HFFc6 (cell line): ENCODE measurements around the gene GPC1. TPM values are rescaled to one million over a fixed set of nuclear protein-coding genes. Genes with fewer than 3 reads are reported as not detected.

ENCODE experiments used
- DNase-seq: peaks from one replicate; pipeline ENCODE4 v3.0.0-alpha.2; 2018
- H3K27ac Mint-ChIP-seq: 2 replicates; pipeline ENCODE4 v1.8.0; 2020; ENCODE audit warnings: mild to moderate bottlenecking, mixed read lengths
- H3K27me3 Mint-ChIP-seq: 2 replicates; pipeline ENCODE4 v1.8.0; 2021; ENCODE audit warnings: mild to moderate bottlenecking, moderate library complexity, mixed read lengths; ENCODE audit not compliant: insufficient read depth
- H3K36me3 Mint-ChIP-seq: 2 replicates; pipeline ENCODE4 v1.8.0; 2021; ENCODE audit warnings: low read depth, mixed read lengths
- H3K4me1 Mint-ChIP-seq: 2 replicates; pipeline ENCODE4 v1.8.0; 2020; ENCODE audit warnings: low read depth, mixed read lengths
- H3K4me3 Mint-ChIP-seq: 2 replicates; pipeline ENCODE4 v1.8.0; 2020; ENCODE audit warnings: mild to moderate bottlenecking, moderate library complexity, mixed read lengths
- H3K9me3 Mint-ChIP-seq: 2 replicates; pipeline ENCODE4 v1.8.0; 2020; ENCODE audit warnings: mild to moderate bottlenecking, mixed read lengths
- microRNA-seq: library from miRNA; unstranded; fragments of <30 nt; microRNA quantifications from one replicate; pipeline ENCODE4, GENCODE V29; 2019
- total RNA-seq, 6 experiments: library from RNA; stranded (reverse); fragmentation: NEBNext Ultra II Directional; extraction: Animal tissue kit (Norgen Biotek cat#: 25700); gene quantifications; 2 replicates in 1 of 6; 3 replicates in 5 of 6; pipeline ENCODE4 v1.2.3, GENCODE V29; 2021
- TF ChIP-seq, protein P1 (sequence below): fragments of 200-600 bp; sonication (generic); IDR thresholded peaks from 2 replicates; pipeline ENCODE4 v1.5.0; 2021; ENCODE audit warnings: antibody characterized with exemption, mild to moderate bottlenecking

Gene GPC1
- total RNA-seq, 6 experiments from 2014 or later, result 315 to 403 (median 350) TPM

DNA sequence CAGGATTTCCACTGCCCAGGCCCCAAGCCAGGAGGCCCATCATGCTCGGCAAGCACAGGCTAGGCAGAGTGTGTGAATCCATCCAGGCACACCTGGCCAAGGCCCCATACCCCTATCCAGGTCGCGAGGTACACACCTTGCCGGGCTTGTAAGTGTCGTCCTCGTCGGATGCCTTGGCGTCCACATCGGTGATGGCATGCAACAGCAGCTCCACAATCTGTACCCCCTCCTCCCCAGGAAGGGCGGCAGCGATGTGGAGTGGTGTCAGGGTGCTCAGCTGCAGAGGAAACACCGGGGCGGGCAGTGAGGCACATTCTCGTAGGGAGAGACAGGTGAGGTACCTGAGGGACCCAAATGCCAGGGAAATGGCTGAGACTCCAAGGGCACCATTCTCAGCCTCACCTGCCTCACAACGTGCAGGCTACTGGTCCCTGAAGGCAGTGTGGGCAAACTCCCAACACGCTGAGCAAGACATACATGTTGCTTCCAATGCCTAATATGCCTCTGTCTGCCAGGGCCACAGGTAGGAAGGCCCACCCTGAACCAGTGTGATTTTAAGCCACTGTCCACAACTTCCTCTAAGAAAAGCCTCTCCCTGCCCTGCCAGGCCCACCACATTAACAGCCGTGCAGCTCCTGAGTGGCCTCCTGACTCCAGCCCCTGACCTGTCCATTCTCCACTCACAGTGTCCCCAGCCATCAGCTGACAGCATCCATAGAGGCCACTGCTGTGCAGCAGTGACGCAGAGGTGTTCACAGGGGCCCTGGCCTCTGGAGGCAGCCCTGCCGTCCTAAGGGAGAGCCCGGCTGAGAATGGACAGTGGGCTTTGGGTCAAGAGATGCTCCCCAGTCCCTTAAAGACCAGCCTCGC is 77.4 kb downstream of the GPC1 start:
- Mint-ChIP-seq H3K36me3 (no peaks in the 10 kb centered on the region), H3K4me3 (no peak overlapping the region), H3K27ac (no peak overlapping the region), H3K9me3 (no peaks in the 10 kb centered on the region), H3K27me3 (no peaks in the 10 kb centered on the region), H3K4me1 (peaks cover 12% of the 10 kb centered on the region)
- DNase-seq, result no peak
- TF ChIP-seq, protein P1, sequence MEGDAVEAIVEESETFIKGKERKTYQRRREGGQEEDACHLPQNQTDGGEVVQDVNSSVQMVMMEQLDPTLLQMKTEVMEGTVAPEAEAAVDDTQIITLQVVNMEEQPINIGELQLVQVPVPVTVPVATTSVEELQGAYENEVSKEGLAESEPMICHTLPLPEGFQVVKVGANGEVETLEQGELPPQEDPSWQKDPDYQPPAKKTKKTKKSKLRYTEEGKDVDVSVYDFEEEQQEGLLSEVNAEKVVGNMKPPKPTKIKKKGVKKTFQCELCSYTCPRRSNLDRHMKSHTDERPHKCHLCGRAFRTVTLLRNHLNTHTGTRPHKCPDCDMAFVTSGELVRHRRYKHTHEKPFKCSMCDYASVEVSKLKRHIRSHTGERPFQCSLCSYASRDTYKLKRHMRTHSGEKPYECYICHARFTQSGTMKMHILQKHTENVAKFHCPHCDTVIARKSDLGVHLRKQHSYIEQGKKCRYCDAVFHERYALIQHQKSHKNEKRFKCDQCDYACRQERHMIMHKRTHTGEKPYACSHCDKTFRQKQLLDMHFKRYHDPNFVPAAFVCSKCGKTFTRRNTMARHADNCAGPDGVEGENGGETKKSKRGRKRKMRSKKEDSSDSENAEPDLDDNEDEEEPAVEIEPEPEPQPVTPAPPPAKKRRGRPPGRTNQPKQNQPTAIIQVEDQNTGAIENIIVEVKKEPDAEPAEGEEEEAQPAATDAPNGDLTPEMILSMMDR, result no peak

DNA sequence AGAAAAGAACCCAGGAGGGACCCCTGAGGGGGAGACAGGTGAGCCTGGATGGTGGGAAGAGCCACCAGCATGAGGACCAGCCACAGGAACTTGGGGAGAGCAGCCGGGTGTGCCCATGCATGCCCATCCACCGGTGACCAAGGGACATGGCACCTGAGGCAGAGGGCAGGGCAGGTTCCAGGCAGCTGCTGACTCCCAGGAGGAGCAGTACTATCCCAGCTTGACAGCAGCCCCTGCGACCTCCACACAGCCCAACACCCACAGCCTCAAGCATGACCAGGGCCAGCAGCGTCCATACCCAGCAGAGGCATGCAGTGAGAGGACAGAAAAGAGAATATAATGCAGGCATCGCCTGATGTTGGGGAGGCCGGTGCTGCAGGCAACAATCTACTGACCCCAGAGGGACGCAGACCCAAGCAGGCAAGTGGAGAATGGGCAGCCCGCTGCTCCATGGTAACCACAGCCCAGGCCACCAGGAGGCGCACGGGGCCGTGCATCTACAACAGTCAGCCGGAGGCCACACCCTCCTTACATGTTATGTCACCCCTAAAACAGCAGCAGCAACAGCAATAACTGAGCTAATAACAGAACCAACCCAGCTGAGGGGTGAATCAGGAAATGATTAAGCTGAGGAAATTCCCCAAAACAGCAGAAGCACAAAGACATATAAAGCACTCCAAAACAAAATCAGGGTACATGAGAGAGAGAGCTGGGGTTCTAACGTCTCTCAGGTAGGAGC is 78.3 kb downstream of the GPC1 start:
- H3K4me3 Mint-ChIP-seq, result peak overlapping the region; percentile 58
- TF ChIP-seq, protein P1, result peak; percentile 95
- H3K27me3 Mint-ChIP-seq, result peaks cover 2% of the 10 kb centered on the region; the same call in 1 of the 2 replicates
- peak overlapping the region; percentile 76 for H3K27ac Mint-ChIP-seq
- H3K36me3 Mint-ChIP-seq, result no peaks in the 10 kb centered on the region
- DNase-seq, result peak; percentile 89
- peaks cover 13% of the 10 kb centered on the region for H3K4me1 Mint-ChIP-seq
- no peaks in the 10 kb centered on the region for H3K9me3 Mint-ChIP-seq

DNA sequence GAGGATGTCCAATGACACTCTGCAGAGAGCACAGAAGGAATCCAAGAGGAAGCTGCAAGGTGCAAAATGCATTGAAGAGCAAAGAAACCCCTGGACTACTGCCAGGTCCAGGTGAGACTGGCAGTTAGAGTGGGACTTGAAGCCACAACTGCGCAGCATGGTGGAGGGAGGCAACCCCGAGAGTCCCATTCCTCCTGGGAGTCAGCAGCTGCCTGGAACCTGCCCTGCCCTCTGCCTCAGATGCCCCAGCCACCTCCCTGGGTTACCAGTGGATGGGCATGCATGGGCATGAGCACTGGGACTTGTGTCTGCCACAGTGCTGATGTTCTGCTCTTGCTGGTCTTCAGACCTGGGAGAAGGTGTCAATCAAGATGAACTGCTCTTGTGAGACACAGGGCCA is 79.2 kb downstream of the GPC1 start:
- Mint-ChIP-seq H3K9me3 (no peaks in the 10 kb centered on the region), H3K4me1 (peaks cover 22% of the 10 kb centered on the region), H3K36me3 (no peaks in the 10 kb centered on the region), H3K27ac (peak overlapping the region; percentile 76), H3K27me3 (peaks cover 2% of the 10 kb centered on the region; the same call in 1 of the 2 replicates), H3K4me3 (no peak overlapping the region)
- TF ChIP-seq, protein P1, result no peak
- DNase-seq, result no peak

DNA sequence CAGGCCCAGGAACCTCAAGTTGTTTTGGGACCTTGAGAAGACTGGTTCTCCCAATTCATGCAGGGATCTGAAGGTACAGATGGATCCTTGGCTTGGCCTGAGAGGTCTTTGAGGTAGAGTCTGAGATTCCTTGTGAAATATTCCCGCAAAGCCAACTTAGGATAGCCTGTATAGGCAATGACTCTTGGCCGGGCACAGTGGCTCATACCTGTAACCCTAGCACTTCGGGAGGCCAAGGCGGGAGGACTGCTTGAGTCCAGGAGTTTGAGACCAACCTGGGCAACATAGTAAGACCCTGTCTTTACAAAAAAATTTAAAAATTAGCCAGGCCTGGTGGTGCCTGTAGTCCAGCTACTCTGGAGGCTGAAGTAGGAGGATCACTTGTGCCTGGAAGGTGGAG is 81.9 kb downstream of the GPC1 start:
- Mint-ChIP-seq H3K27ac (no peak overlapping the region), H3K9me3 (peaks cover 9% of the 10 kb centered on the region), H3K27me3 (peaks cover 2% of the 10 kb centered on the region; the same call in 1 of the 2 replicates), H3K36me3 (peaks cover 9% of the 10 kb centered on the region), H3K4me3 (no peak overlapping the region), H3K4me1 (peaks cover 27% of the 10 kb centered on the region)
- no peak for DNase-seq
- TF ChIP-seq, protein P1, result no peak

Small RNAs within 50 kb of the gene (microRNA-seq; reads per million reads assigned to microRNA genes)
- gene MIR149, result 9,962 reads per million, percentile 94 among the genes with 10 or more reads in this experiment

Other genes starting within 250 kb of the GPC1 start
- 1 to 10 TPM; 4.4 to 5.6 (median 5.2) TPM for gene ANKMY1, start 122.3 kb downstream of the GPC1 start, total RNA-seq
- 1 to 10 TPM; 3.1 to 5.0 (median 4.3) TPM for gene DUSP28, start 124.7 kb downstream of the GPC1 start, total RNA-seq
- 10 to 100 TPM; 36.9 to 48.5 (median 43.3) TPM for gene RNPEPL1, start 132.8 kb downstream of the GPC1 start, total RNA-seq
- gene CAPN10, start 151.1 kb downstream of the GPC1 start, total RNA-seq, result 10 to 100 TPM; 13.9 to 20.5 (median 15.0) TPM
- gene GPR35, start 189.8 kb downstream of the GPC1 start, total RNA-seq, result under 1 TPM in 3 of 6 experiments, not detected in 3; 0.11 to 0.28 (median 0.14) TPM
- not detected for gene AQP12B, start 247.2 kb downstream of the GPC1 start, total RNA-seq